Right ventricle myocardium superior (tissue), 1 donor: Measurements from ENCODE around the gene KCNT1. TPM values are rescaled to one million over a fixed set of nuclear protein-coding genes. Genes with fewer than 3 reads are reported as not detected.

Experiments
- ATAC-seq: fragments of 200-7000 bp; cut with Tn5 transposase; one replicate; pipeline ENCODE4 v1.9.1; 2020; ENCODE audit warnings: mild to moderate bottlenecking; ENCODE audit not compliant: poor library complexity
- DNase-seq: peaks from one replicate; pipeline ENCODE4 v3.0.0-alpha.2; 2020
- intact Hi-C: fragments of 100-400 bp; cut with DNase I; formaldehyde crosslinking; loops from one replicate; pipeline ENCODE4 v1.11.2; 2022
- total RNA-seq: library from RNA; stranded (reverse); fragmentation: NEBNext Ultra II Directional; extraction: Animal tissue kit (Norgen Biotek cat#: 25700); gene quantifications from one replicate; pipeline ENCODE4 v1.2.1, GENCODE V29; 2021
- donor health status: DM: no; HTN: yes; CAD: no; lungs with severe emphysema.

Gene KCNT1
- total RNA-seq, 1 donor from 2014 or later: 3.9 TPM

GRCh38 chr9:135839516-135839915 is 137.5 kb downstream of the KCNT1 start:
- ATAC-seq (no peak), DNase-seq (no peak)
- intact Hi-C loops: no loop called here

DNA sequence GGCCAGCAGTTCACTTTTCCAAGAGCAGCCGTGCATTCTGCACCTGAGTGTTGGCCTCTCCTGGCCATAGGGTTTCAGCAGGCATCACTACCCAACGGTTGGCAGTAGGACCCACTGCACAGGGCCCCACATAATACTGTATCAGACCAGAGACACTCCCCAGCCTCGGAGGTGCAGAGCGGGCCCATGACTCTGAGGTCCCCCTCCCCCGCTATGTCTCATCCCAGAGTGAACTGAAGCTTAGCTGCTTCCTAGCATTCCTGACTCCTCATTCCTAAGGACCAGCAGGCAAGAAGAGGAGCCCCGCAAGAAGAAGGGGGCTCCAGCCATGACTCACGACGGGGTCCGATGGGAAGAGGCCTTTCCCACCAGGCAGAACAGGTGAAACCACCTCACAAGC is 138.1 kb downstream of the KCNT1 start:
- intact Hi-C loops: no loop called here
- DNase-seq (no peak), ATAC-seq (no peak)

GRCh38 chr9:135840539-135840938 is 138.6 kb downstream of the KCNT1 start:
- ATAC-seq (no peak), DNase-seq (no peak)
- intact Hi-C loops: no loop called here

Other genes starting within 250 kb of the KCNT1 start
- gene PPP1R26, start 222.4 kb upstream of the KCNT1 start, total RNA-seq: 23.3 TPM
- gene MRPS2, start 201.5 kb upstream of the KCNT1 start, total RNA-seq: 41.7 TPM
- gene LCN1, start 180.7 kb upstream of the KCNT1 start, total RNA-seq: not detected
- not detected for gene OBP2A, start 156.1 kb upstream of the KCNT1 start, total RNA-seq
- not detected for gene PAEP, start 140.4 kb upstream of the KCNT1 start, total RNA-seq
- gene GLT6D1, start 62.6 kb upstream of the KCNT1 start, total RNA-seq: not detected
- gene LCN9, start 38.9 kb upstream of the KCNT1 start, total RNA-seq: not detected
- gene SOHLH1, start 2.7 kb upstream of the KCNT1 start, total RNA-seq: not detected
- gene CAMSAP1, start 205.4 kb downstream of the KCNT1 start, total RNA-seq: 18.3 TPM